Testis (tissue), 3 donors: Measurements from ENCODE around the gene ERC2. TPM values are rescaled to one million over a fixed set of nuclear protein-coding genes. Genes with fewer than 3 reads are reported as not detected.
"Not testable (repeated sequence)": the region's sequence is repeated elsewhere in the genome, so short reads cannot be mapped to it uniquely, and the experiment has no call there.

Source experiments
- DNase-seq: peaks from one replicate; pipeline ENCODE4 v3.0.0-alpha.2; 2019
- H3K27ac ChIP-seq, 2 donors: fragments of 200-600 bp; sonication (generic); one replicate each; pipeline ENCODE4 v1.5.1; 2019
- H3K27me3 ChIP-seq: fragments of 200-600 bp; sonication (generic); one replicate; pipeline ENCODE4 v1.5.1; 2019
- H3K36me3 ChIP-seq: fragments of 200-600 bp; sonication (generic); one replicate; pipeline ENCODE4 v1.5.1; 2017; ENCODE audit warnings: low read depth; ENCODE audit errors: missing control alignments
- H3K4me1 ChIP-seq: fragments of 200-600 bp; sonication (generic); one replicate; pipeline ENCODE4 v1.5.1; 2019
- H3K4me3 ChIP-seq, 2 donors: fragments of 200-600 bp; sonication (generic); one replicate each; pipeline ENCODE4 v1.5.1; 2017 to 2019
- H3K9me3 ChIP-seq: fragments of 200-600 bp; sonication (generic); one replicate; pipeline ENCODE4 v1.5.1; 2017
- CTCF ChIP-seq, 3 experiments: fragments of 450-650 bp in 2 of 3; fragments of 200-600 bp in 1 of 3; sonication (generic) in 1 of 3; IDR thresholded peaks; one replicate each; pipeline ENCODE4 v1.5.1; 2016 to 2019; ENCODE audit warnings: antibody characterized with exemption in 3 of 3, mild to moderate bottlenecking in 2 of 3, moderate library complexity in 1 of 3
- POLR2A ChIP-seq: fragments of 450-650 bp; IDR thresholded peaks from one replicate; pipeline ENCODE4 v1.6.1; 2017; ENCODE audit warnings: antibody characterized with exemption, mild to moderate bottlenecking, moderate library complexity
- WGBS, 2 donors: methylation state at CpG; one replicate each; pipeline ENCODE4 v1.1.5; 2018; 5-methylcytosine and 5-hydroxymethylcytosine counted together
- intact Hi-C: fragments of 100-400 bp; cut with DNase I; formaldehyde crosslinking; loops from one replicate; pipeline ENCODE4 v1.15.1; 2023; ENCODE audit warnings: low total_unique reads
- polyA plus RNA-seq: library from polyadenylated mRNA; stranded (reverse); fragments of 350-450 nt; fragmentation: Illumina TruSeq; extraction: RNeasy Lipid Tissue Mini Kit (QIAGEN cat#74804); gene quantifications from one replicate; pipeline ENCODE4 v1.2.3, GENCODE V29; 2014; ENCODE audit warnings: low read depth, low replicate concordance; ENCODE audit not compliant: insufficient read depth
- total RNA-seq, 2 donors: library from RNA; depleted of rRNA; stranded (reverse); fragments of >200 nt; gene quantifications; one replicate each; pipeline ENCODE4 v1.2.3, GENCODE V29; 2016

The ERC2 gene
- total and polyA plus RNA-seq, 3 donors from 2014 or later: 1.9 to 6.1 (median 5.9) TPM

- peaks cover 6% of the 10 kb centered on the region for H3K4me1 ChIP-seq
- intact Hi-C loops: no loop called here
- no peaks in the 10 kb centered on the region for H3K27me3 ChIP-seq
- no peaks in the 10 kb centered on the region for H3K9me3 ChIP-seq
- H3K36me3 ChIP-seq: no peaks in the 10 kb centered on the region
- H3K27ac ChIP-seq: peak overlapping the region; percentile 44 to 69
- 35 to 39% methylated on average over 4 of the region's 4 CpGs for WGBS, 2 donors
- H3K4me3 ChIP-seq: no peak overlapping the region
- TF ChIP-seq POLR2A: no peak
- TF ChIP-seq CTCF (IDR thresholded peaks at IDR 0.05): no peak
- DNase-seq: peak; percentile 66
Measured at GRCh38 chr3:56269755-56270535, 198.3 kb downstream of the ERC2 start.

- no peak for DNase-seq
- TF ChIP-seq CTCF (IDR thresholded peaks at IDR 0.05) (no peak), POLR2A (no peak)
- intact Hi-C loops: no loop called here
- Histone ChIP-seq H3K27ac (peak overlapping the region; percentile 44 to 69), H3K4me1 (peaks cover 6% of the 10 kb centered on the region), H3K36me3 (no peaks in the 10 kb centered on the region), H3K4me3 (no peak overlapping the region), H3K9me3 (no peaks in the 10 kb centered on the region), H3K27me3 (no peaks in the 10 kb centered on the region)
- 59 to 62% methylated on average over 4 of the region's 4 CpGs for WGBS, 2 donors
Measured at GRCh38 chr3:56268616-56269383, 199.5 kb downstream of the ERC2 start.

GRCh38 chr3:56261852-56262251 is 206.4 kb downstream of the ERC2 start:
- H3K27me3 ChIP-seq, H3K36me3 ChIP-seq, DNase-seq, intact Hi-C loops, H3K4me1 ChIP-seq, H3K27ac ChIP-seq, H3K9me3 ChIP-seq, H3K4me3 ChIP-seq: not testable (repeated sequence)
- 46 to 70% methylated on average over 2 of the region's 2 CpGs for WGBS, 2 donors

- TF ChIP-seq POLR2A (no peak), CTCF (IDR thresholded peaks at IDR 0.05) (no peak)
- Histone ChIP-seq H3K27me3 (no peaks in the 10 kb centered on the region), H3K27ac (no peak overlapping the region), H3K9me3 (no peaks in the 10 kb centered on the region), H3K4me3 (no peak overlapping the region), H3K4me1 (no peaks in the 10 kb centered on the region), H3K36me3 (no peaks in the 10 kb centered on the region)
- intact Hi-C loops: no loop called here
- DNase-seq: no peak
- WGBS, 2 donors: 62 to 87% methylated on average over 5 of the region's 5 CpGs
Measured at GRCh38 chr3:56260262-56260661, 208.0 kb downstream of the ERC2 start.

- H3K27me3 ChIP-seq: no peaks in the 10 kb centered on the region
- H3K4me3 ChIP-seq: no peak overlapping the region
- no peaks in the 10 kb centered on the region for H3K36me3 ChIP-seq
- WGBS, 2 donors: 45 to 57% methylated on average over 2 of the region's 2 CpGs
- TF ChIP-seq CTCF (IDR thresholded peaks at IDR 0.05) (no peak), POLR2A (no peak)
- no peak for DNase-seq
- no peaks in the 10 kb centered on the region for H3K4me1 ChIP-seq
- no peak overlapping the region for H3K27ac ChIP-seq
- intact Hi-C loops: no loop called here
- H3K9me3 ChIP-seq: no peaks in the 10 kb centered on the region
Measured at GRCh38 chr3:56257826-56258225, 210.4 kb downstream of the ERC2 start.
